OCI-LY1 (cell line): Measurements from ENCODE around the gene C7.

ENCODE experiments used
- H2AFZ ChIP-seq: fragments of 200-600 bp; sonication (generic), shearing (Covaris generic); 2 replicates; pipeline ENCODE4 v1.6.0; 2014; ENCODE audit warnings: antibody characterized with exemption, mild to moderate bottlenecking, low read length
- H3F3A ChIP-seq: fragments of 200-600 bp; sonication (generic), shearing (Covaris generic); 2 replicates; pipeline ENCODE4 v1.6.0; 2014; ENCODE audit warnings: mild to moderate bottlenecking, antibody characterized with exemption, low read length, moderate library complexity; ENCODE audit not compliant: insufficient read depth
- H3K27ac ChIP-seq: fragments of 200-600 bp; sonication (generic); 2 replicates; pipeline ENCODE4 v1.5.1; 2014; ENCODE audit warnings: low read length, mixed run types, mild to moderate bottlenecking, low read depth; ENCODE audit not compliant: poor library complexity, severe bottlenecking
- H3K27me3 ChIP-seq: fragments of 200-600 bp; sonication (generic); 2 replicates; pipeline ENCODE4 v1.6.0; 2014; ENCODE audit warnings: antibody characterized with exemption, mild to moderate bottlenecking, low read length, moderate library complexity; ENCODE audit not compliant: insufficient read depth
- H3K36me3 ChIP-seq: fragments of 200-600 bp; sonication (generic); 2 replicates; pipeline ENCODE4 v1.6.1; 2014; ENCODE audit warnings: mild to moderate bottlenecking, antibody characterized with exemption, low read length, moderate library complexity, mixed read lengths; ENCODE audit not compliant: insufficient read depth
- H3K4me1 ChIP-seq: fragments of 200-600 bp; sonication (generic); 2 replicates; pipeline ENCODE4 v1.5.1; 2014; ENCODE audit warnings: mild to moderate bottlenecking, low read length, moderate library complexity; ENCODE audit not compliant: insufficient read depth, severe bottlenecking
- H3K4me2 ChIP-seq: fragments of 200-600 bp; sonication (generic), shearing (Covaris generic); 2 replicates; pipeline ENCODE4 v1.6.1; 2014; ENCODE audit warnings: low read length
- H3K4me3 ChIP-seq: fragments of 200-600 bp; sonication (generic); 2 replicates; pipeline ENCODE4 v1.5.1; 2014; ENCODE audit warnings: low read length, low read depth, mild to moderate bottlenecking, mixed read lengths; ENCODE audit not compliant: poor library complexity, severe bottlenecking
- H3K79me2 ChIP-seq: fragments of 200-600 bp; shearing (Covaris generic); 2 replicates; pipeline ENCODE4 v1.6.1; 2016; ENCODE audit warnings: mixed run types, low read length, mixed read lengths; ENCODE audit not compliant: insufficient read depth
- H3K9ac ChIP-seq: fragments of 200-600 bp; sonication (generic), shearing (Covaris generic); 2 replicates; pipeline ENCODE4 v1.6.1; 2014; ENCODE audit warnings: mild to moderate bottlenecking, low read length, mixed read lengths
- H3K9me2 ChIP-seq: fragments of 200-600 bp; sonication (generic), shearing (Covaris generic); 2 replicates; pipeline ENCODE4 v1.6.1; 2014; ENCODE audit warnings: low read depth, mild to moderate bottlenecking, low read length, mixed read lengths
- H3K9me3 ChIP-seq: fragments of 200-600 bp; shearing (Covaris generic); 2 replicates; pipeline ENCODE4 v1.6.1; 2014; ENCODE audit warnings: low read length, mixed read lengths
- H4K20me1 ChIP-seq: fragments of 200-600 bp; sonication (generic), shearing (Covaris generic); 2 replicates; pipeline ENCODE4 v1.6.0; 2016; ENCODE audit warnings: mild to moderate bottlenecking, low read length; ENCODE audit not compliant: insufficient read depth
- EZH2 ChIP-seq: fragments of 200-600 bp; sonication (generic), shearing (Covaris generic); IDR thresholded peaks from 2 replicates; pipeline ENCODE4 v1.8.0; 2017; ENCODE audit warnings: borderline replicate concordance, mixed run types, mild to moderate bottlenecking, antibody characterized with exemption, low read length, moderate library complexity, mixed read lengths
- TF ChIP-seq, protein P1 (sequence below): fragments of 200-600 bp; sonication (generic), shearing (Covaris generic); IDR thresholded peaks from 2 replicates; pipeline ENCODE4 v1.5.1; 2017; ENCODE audit warnings: mild to moderate bottlenecking, antibody characterized with exemption, low read length, moderate library complexity, mixed read lengths

C7 gene

DNA sequence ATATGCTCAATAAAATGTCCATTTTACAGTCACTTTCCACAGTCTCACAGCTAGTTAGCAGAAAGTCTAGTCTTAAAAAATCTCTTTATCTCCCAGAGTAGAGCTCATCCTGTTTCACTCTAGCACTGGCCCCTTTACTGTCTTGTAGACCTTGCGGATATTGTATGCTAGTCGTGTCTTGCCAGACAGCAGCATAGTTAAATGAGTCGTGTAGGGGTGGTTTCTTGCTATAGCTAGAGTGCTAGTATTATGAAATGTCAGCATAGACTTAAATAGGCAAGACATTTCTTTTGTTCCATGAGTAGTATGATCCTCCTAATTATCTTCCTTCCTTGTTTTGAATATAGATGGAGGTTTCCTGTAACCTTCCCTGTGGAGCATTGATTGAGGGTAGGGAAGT lies 77.4 kb downstream of the C7 start:
- Histone ChIP-seq H3K4me2 (no peak overlapping the region), H3K36me3 (no peaks in the 10 kb centered on the region), H3K79me2 (no peaks in the 10 kb centered on the region), H3K9me2 (no peaks in the 10 kb centered on the region), H3K4me1 (no peaks in the 10 kb centered on the region), H3K9ac (no peak overlapping the region), H3K9me3 (no peaks in the 10 kb centered on the region), H2AFZ (no peak overlapping the region), H3K4me3 (no peak overlapping the region), H3K27me3 (no peaks in the 10 kb centered on the region), H4K20me1 (no peaks in the 10 kb centered on the region), H3F3A (no peaks in the 10 kb centered on the region), H3K27ac (no peak overlapping the region)
- no peak for TF ChIP-seq EZH2
- TF ChIP-seq, protein P1, sequence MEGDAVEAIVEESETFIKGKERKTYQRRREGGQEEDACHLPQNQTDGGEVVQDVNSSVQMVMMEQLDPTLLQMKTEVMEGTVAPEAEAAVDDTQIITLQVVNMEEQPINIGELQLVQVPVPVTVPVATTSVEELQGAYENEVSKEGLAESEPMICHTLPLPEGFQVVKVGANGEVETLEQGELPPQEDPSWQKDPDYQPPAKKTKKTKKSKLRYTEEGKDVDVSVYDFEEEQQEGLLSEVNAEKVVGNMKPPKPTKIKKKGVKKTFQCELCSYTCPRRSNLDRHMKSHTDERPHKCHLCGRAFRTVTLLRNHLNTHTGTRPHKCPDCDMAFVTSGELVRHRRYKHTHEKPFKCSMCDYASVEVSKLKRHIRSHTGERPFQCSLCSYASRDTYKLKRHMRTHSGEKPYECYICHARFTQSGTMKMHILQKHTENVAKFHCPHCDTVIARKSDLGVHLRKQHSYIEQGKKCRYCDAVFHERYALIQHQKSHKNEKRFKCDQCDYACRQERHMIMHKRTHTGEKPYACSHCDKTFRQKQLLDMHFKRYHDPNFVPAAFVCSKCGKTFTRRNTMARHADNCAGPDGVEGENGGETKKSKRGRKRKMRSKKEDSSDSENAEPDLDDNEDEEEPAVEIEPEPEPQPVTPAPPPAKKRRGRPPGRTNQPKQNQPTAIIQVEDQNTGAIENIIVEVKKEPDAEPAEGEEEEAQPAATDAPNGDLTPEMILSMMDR, result no peak

DNA sequence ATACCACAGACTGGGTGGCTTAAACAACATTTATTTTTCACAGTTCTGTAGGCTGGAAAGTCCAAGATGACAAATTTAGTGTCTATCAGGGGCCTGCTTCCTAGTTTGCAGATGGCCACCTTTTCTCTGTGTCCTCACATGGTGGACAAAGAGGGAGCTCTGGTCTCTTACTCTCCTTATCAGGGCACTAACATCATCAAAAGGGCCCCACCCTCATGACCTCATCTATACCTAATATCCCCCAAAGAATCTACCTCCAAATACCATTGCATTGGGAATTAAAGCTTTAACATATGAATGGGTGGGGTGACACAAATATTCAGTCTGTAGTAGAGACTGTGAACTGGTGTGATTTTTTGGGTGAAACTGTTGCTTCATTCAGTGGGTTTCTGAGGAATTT lies 78.1 kb downstream of the C7 start:
- H3K79me2 ChIP-seq, result no peaks in the 10 kb centered on the region
- no peaks in the 10 kb centered on the region for H3K9me2 ChIP-seq
- H4K20me1 ChIP-seq, result no peaks in the 10 kb centered on the region
- H2AFZ ChIP-seq, result no peak overlapping the region
- TF ChIP-seq, protein P1, result no peak
- TF ChIP-seq EZH2, result no peak
- H3K4me2 ChIP-seq, result no peak overlapping the region
- no peak overlapping the region for H3K9ac ChIP-seq
- no peaks in the 10 kb centered on the region for H3K9me3 ChIP-seq
- H3K27ac ChIP-seq, result no peak overlapping the region
- no peaks in the 10 kb centered on the region for H3K36me3 ChIP-seq
- H3F3A ChIP-seq, result no peaks in the 10 kb centered on the region
- no peaks in the 10 kb centered on the region for H3K27me3 ChIP-seq
- no peaks in the 10 kb centered on the region for H3K4me1 ChIP-seq
- H3K4me3 ChIP-seq, result no peak overlapping the region

DNA sequence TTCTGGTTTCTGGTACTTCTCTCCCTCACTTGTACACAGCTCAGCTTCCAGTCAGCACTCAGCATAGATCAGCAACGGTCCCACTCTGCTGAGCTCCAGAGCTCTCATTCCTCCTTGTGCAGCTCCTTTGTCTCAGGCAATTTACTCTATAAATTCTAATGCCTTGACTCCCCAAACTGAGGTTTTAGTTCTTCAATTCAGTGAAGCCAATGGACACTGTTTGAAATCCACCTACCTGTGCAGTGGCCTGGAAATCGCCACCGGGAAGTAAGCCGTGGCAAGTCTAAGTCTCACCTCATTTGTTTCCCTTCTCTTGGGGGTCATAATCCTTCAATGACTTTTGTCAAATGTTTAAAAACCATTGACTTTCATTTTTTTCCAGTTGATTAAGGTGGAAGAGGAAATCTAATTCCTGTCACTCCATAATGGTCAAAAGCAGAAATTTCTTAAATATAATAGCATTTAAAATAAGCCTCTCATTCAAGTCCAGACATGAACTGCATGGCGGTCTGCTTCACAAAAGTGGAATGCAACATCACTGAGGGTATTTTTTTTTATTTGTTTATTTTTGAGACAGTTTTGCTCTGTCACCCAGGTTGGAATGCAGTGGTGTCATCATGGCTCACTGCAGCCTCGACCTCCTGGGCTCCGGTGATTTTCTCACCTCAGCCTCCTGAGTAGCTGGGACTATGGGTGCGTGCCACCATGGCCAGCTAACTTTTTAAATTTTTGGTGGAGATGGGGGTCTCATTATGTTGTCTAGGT lies 79.6 kb downstream of the C7 start:
- no peaks in the 10 kb centered on the region for H3K36me3 ChIP-seq
- no peaks in the 10 kb centered on the region for H3F3A ChIP-seq
- no peaks in the 10 kb centered on the region for H3K9me3 ChIP-seq
- H3K27me3 ChIP-seq, result no peaks in the 10 kb centered on the region
- H3K9ac ChIP-seq, result no peak overlapping the region
- H3K79me2 ChIP-seq, result no peaks in the 10 kb centered on the region
- no peak overlapping the region for H3K27ac ChIP-seq
- TF ChIP-seq EZH2, result no peak
- TF ChIP-seq, protein P1, result no peak
- no peak overlapping the region for H3K4me2 ChIP-seq
- H3K4me3 ChIP-seq, result no peak overlapping the region
- no peaks in the 10 kb centered on the region for H3K4me1 ChIP-seq
- no peak overlapping the region for H2AFZ ChIP-seq
- H3K9me2 ChIP-seq, result no peaks in the 10 kb centered on the region
- no peaks in the 10 kb centered on the region for H4K20me1 ChIP-seq
